BE2C (cell line): ENCODE data around the gene ATP5F1D.

ENCODE experiments used
- DNase-seq: peaks from one replicate; pipeline ENCODE4 v3.0.0-alpha.2; 2020
- H3K27me3 ChIP-seq: fragments of 250-450 bp; sonication (Bioruptor Pico); 2 replicates; pipeline ENCODE4 v1.5.1; 2020; ENCODE audit warnings: mild to moderate bottlenecking
- H3K36me3 ChIP-seq: fragments of 250-450 bp; sonication (Bioruptor Pico); 2 replicates; pipeline ENCODE4 v1.5.1; 2020; ENCODE audit warnings: mild to moderate bottlenecking
- H3K4me1 ChIP-seq: fragments of 250-450 bp; sonication (Bioruptor Pico); 2 replicates; pipeline ENCODE4 v1.5.1; 2020
- H3K4me3 ChIP-seq: 2 replicates; pipeline ENCODE4 v1.5.1; 2011; ENCODE audit warnings: low read depth, low read length
- H3K9me3 ChIP-seq: fragments of 250-450 bp; sonication (Bioruptor Pico); 2 replicates; pipeline ENCODE4 v1.5.1; 2020
- CTCF ChIP-seq: IDR thresholded peaks from 2 replicates; pipeline ENCODE4 v1.5.1; 2012; ENCODE audit warnings: mild to moderate bottlenecking, low read depth, low read length

ATP5F1D gene

GRCh38 chr19:1224847-1225246, 16.7 kb upstream of the ATP5F1D start:
- Histone ChIP-seq H3K4me1 (peaks cover 22% of the 10 kb centered on the region), H3K27me3 (no peaks in the 10 kb centered on the region), H3K36me3 (peaks cover 70% of the 10 kb centered on the region), H3K4me3 (no peak overlapping the region), H3K9me3 (no peaks in the 10 kb centered on the region)
- no peak for TF ChIP-seq CTCF
- no peak for DNase-seq

- no peak for TF ChIP-seq CTCF
- H3K36me3 ChIP-seq: peaks cover 64% of the 10 kb centered on the region
Observed at GRCh38 chr19:1225440-1226226, 15.9 kb upstream of the ATP5F1D start.

GRCh38 chr19:1226227-1226518, 15.4 kb upstream of the ATP5F1D start:
- Histone ChIP-seq H3K9me3 (no peaks in the 10 kb centered on the region), H3K4me3 (no peak overlapping the region), H3K4me1 (peaks cover 22% of the 10 kb centered on the region), H3K27me3 (no peaks in the 10 kb centered on the region), H3K36me3 (peaks cover 59% of the 10 kb centered on the region)
- no peak for DNase-seq
- TF ChIP-seq CTCF: no peak

More at GRCh38 chr19:1225440-1226226, 15.9 kb upstream of the ATP5F1D start:
- Histone ChIP-seq H3K27me3 (no peaks in the 10 kb centered on the region), H3K9me3 (no peaks in the 10 kb centered on the region), H3K4me1 (peaks cover 22% of the 10 kb centered on the region), H3K4me3 (no peak overlapping the region)
- DNase-seq: no peak

DNA sequence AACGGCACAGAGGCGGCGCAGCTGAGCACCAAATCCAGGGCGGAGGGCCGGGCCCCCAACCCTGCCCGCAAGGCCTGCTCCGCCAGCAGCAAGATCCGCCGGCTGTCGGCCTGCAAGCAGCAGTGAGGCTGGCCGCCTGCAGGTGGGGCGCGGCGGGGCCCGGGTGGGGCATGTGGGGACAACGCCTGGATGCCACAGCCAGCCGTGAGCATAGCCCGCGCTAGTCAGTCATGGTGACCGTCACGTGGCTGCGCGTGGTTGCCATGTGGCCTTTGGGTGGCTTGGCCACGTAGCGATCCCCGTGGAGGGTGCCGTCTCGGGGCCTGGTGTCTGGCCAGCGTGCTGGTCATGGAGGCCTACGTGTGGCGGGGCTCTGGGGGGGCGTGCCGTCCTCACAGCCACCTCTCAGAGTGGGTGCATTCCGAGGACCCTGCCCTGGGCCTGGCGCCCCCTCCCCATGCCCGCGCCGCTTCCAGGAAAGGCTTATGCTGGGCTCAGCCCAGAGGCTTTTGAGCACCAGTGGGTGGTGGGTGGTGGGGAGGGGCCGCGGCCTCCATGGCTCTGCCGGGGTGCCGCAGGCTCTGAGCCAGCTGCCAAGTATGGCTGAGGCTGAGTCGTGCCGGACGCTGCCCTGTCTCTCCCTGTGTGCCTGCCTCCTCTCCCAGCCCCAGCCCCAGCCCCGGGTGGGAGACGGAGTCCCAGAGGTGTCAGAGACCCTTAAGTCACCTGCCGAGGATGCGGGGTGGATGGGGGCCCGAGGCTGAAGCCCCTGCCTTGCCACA, 14.8 kb upstream of the ATP5F1D start:
- Histone ChIP-seq H3K4me1 (peaks cover 20% of the 10 kb centered on the region), H3K27me3 (no peaks in the 10 kb centered on the region), H3K9me3 (no peaks in the 10 kb centered on the region), H3K4me3 (no peak overlapping the region), H3K36me3 (peaks cover 56% of the 10 kb centered on the region)
- TF ChIP-seq CTCF: no peak
- DNase-seq: no peak

DNA sequence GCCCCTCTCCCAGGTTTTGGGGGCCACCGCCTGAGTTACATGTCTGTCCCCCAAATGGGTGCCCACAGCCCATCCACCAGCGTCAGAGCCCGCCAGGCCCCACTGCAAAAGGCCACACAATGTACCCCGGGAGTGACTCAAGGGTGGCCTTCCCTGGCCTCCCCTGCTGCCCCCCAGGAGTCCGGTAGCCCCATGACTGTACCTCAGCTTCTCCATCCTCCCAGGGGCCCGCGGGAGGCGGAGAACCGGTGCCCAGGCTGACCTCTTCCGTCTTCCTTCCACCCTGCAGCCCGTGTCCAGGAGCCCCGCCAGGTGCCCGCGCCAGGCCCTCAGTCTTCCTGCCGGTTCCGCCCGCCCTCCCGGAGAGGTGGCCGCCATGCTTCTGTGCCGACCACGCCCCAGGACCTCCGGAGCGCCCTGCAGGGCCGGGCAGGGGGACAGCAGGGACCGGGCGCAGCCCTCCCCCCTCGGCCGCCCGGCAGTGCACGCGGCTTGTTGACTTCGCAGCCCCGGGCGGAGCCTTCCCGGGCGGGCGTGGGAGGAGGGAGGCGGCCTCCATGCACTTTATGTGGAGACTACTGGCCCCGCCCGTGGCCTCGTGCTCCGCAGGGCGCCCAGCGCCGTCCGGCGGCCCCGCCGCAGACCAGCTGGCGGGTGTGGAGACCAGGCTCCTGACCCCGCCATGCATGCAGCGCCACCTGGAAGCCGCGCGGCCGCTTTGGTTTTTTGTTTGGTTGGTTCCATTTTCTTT, 14.1 kb upstream of the ATP5F1D start:
- no peaks in the 10 kb centered on the region for H3K27me3 ChIP-seq
- no peaks in the 10 kb centered on the region for H3K9me3 ChIP-seq
- H3K4me1 ChIP-seq: peaks cover 18% of the 10 kb centered on the region
- H3K4me3 ChIP-seq: no peak overlapping the region
- DNase-seq: no peak
- no peak for TF ChIP-seq CTCF
- H3K36me3 ChIP-seq: peaks cover 49% of the 10 kb centered on the region
